GM18951 (cell line): ENCODE data around the gene SOWAHA.
"Not testable (repeated sequence)": the region's sequence is repeated elsewhere in the genome, so short reads cannot be mapped to it uniquely, and the experiment has no call there.

Experiments used
- POLR2A ChIP-seq: IDR thresholded peaks from 4 replicates; pipeline ENCODE4 v1.6.1; 2011; ENCODE audit warnings: mild to moderate bottlenecking; ENCODE audit not compliant: insufficient read length, insufficient read depth; ENCODE audit errors: extremely low read depth
- in situ Hi-C: fragments of 300-500 bp; cut with MboI; formaldehyde crosslinking; loops from one replicate; pipeline ENCODE4 v1.12.0; 2022; ENCODE audit warnings: low sequenced_read_pairs, mixed read lengths, inconsistent platforms; ENCODE audit not compliant: unreplicated experiment

The SOWAHA gene

DNA sequence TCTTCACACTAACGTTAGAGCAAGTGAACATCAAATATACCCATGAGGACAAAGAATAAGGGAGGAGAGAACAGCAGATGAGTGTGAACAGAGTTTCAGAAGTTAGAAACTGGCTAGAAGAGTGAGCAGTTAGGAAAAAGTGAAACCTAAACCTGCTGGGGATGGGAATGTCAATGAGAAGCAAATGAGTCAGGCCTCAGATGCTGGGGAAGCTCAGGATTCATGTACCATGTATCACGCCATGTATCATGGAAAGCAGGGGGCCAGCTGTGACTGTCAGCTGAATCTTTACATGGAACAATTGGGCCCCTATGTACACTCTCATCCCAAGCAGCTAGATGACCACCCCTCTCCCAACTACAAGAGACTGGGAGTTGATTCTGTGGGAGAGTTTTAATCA, 37.0 kb downstream of the SOWAHA start:
- in situ Hi-C loops: no loop called here
- no peak for TF ChIP-seq POLR2A

DNA sequence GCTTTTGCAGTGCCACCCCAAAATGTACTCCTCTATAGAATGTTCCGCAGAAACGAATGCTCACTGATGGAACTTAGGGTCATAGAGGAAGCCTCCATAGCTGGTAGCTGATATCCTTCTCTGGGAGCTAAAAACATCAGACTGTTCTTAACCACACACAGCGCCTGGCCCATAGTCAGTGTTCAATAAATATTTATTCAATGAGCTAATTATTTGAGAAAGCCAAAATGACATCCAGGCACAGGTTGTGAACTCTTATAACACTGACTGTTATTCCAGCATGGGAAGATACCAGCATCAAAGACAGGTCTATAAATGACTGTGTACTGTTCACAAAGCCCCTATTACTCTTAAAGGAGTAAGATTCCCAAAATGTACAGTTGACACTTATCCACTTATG, 40.2 kb downstream of the SOWAHA start:
- in situ Hi-C loops: no loop called here
- no peak for TF ChIP-seq POLR2A

DNA sequence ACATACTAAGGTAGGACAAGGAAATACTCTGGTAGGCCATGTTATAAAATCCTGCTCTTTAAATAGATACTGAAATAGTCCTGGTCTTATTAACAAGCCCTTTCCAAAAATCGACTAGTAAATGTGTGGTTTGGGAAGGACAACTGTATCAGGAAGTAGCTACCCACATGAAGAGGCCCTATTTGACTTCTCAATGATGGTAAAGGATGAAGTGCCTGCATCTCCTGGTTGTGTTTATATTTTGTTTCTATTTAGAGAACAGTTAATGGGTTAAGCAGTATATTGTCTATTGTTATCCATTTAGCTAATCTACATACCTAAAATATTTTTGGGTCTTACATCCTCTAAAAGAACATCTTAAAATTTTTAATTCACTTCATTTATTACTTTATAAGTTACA, 40.7 kb downstream of the SOWAHA start:
- in situ Hi-C loops: no loop called here
- no peak for TF ChIP-seq POLR2A

GRCh38 chr5:132854301-132854700, 41.2 kb downstream of the SOWAHA start:
- TF ChIP-seq POLR2A: no peak

DNA sequence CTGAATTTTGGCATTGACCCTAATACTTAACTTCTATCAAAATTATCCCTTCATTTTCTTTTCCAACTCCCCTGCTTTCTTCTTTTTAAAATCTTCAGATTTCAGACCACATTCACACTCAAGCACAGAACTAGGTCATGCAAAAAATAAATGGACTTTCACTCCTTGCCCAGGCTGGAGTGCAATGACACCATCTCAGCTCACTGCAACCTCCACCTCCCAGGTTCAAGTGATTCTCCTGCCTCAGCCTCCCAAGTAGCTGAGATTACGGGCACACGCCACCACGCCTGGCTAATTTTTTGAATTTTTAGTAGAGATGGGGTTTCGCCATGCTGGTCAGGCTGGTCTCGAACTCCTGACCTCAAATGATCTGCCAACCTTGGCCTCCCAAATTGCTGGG, 41.9 kb downstream of the SOWAHA start:
- in situ Hi-C loops: not testable (repeated sequence)

More at GRCh38 chr5:132854301-132854700, 41.2 kb downstream of the SOWAHA start:
- in situ Hi-C loops: no loop called here

DNA sequence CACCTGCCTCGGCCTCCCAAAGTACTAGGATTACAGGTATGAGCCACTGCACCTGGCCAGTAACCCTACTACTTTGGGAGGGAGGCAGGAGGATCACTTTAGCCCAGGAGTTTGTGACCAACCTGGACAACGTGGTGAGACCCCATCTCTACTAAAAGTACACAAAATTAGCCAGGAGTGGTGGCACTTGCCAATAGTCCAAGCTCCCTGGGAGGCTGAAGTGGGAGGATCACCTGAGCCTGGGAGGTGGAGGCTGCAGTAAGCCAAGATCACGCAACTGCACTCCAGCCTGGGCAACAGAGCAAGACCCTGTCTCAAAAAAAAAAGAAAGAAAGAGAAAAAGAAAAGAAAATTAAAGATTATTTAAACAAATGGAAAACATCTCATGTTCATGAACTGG, 42.9 kb downstream of the SOWAHA start:
- TF ChIP-seq POLR2A: no peak
- in situ Hi-C loops: no loop called here

DNA sequence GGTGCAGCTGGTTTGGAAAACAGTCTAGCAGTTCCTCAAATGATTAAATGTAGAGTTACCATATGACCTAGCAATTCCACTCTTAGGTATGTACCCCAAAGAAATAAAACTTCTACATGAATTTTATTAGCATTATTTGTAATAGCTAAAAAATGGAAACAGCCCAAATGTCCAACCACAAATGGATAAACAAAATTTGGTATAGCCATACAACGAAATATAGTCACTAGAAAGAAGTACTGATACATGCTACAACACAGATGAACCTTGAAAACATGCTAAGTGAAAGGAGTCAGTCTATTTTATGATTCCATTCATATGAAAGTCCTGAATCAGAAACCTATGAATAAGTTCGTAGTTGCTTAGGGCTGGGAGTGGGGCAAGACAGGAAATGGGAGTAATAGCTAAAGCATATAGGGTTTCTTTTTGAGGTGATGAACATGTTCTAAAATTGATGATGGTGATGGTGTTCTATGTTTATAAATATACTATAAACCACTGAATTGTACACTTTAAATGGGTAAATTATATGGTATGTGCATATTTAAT, 46.9 kb downstream of the SOWAHA start:
- in situ Hi-C loops: no loop called here

GRCh38 chr5:132860742-132861141, 47.6 kb downstream of the SOWAHA start:
- TF ChIP-seq POLR2A: no peak
- in situ Hi-C loops: no loop called here

More for the DNA sequence above, 46.9 kb downstream of the SOWAHA start:
- TF ChIP-seq POLR2A: no peak

DNA sequence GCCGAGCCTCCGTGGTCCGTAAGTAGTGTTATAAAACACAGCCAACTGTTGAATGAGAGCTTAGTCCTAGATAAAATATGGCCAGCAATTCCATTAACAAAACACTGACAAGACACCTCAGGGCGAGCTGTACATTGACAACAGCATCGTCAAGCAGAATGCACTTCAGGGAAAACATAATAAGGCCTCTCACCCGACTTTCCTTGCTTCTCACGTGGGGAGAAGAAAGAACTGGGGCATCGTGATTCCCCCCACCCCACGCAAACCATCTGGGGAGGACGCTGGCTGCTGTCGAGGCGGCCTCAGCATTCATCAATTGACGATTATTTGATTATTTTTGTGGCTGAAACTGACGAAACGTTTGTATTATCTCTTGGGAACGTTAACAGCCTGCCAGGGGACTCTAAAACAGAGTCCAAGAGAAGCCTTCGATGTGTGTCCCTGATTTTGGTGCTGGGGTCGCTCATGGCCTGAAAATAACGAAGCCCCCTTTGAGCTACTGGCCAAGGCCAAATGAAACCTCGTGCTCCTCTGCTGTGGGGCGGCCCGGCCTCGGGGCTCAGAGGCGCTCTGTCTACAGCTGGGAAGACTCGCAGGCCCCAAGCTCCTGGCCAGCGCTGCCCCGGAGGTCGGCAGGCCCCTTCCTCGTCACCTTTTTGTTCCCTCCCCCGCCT, 52.7 kb downstream of the SOWAHA start:
- TF ChIP-seq POLR2A: no peak
- in situ Hi-C loops: no loop called here
